T-helper 1 cell treated with Interleukin-12 subunit alpha and Interleukin-12 subunit beta and Interleukin-4 antibody, amounts not matched to agents 30 μg/mL and 1 μg/mL, for 36 hours (primary cell): ENCODE data around the gene FER.
"Not testable (repeated sequence)": the region's sequence is repeated elsewhere in the genome, so short reads cannot be mapped to it uniquely, and the experiment has no call there.

Experiments
- H3K27ac Mint-ChIP-seq: one replicate; pipeline ENCODE4 v1.8.0; 2021; ENCODE audit warnings: mild to moderate bottlenecking, mixed read lengths
- H3K27me3 Mint-ChIP-seq: one replicate; pipeline ENCODE4 v1.8.0; 2021; ENCODE audit warnings: low read depth, mixed read lengths
- H3K36me3 Mint-ChIP-seq: one replicate; pipeline ENCODE4 v1.8.0; 2021; ENCODE audit warnings: low read depth, mixed read lengths
- H3K4me1 Mint-ChIP-seq: one replicate; pipeline ENCODE4 v1.8.0; 2021; ENCODE audit warnings: low read depth, mixed read lengths
- H3K4me3 Mint-ChIP-seq: one replicate; pipeline ENCODE4 v1.8.0; 2021; ENCODE audit warnings: mild to moderate bottlenecking, moderate library complexity, mixed read lengths
- H3K9me3 Mint-ChIP-seq: one replicate; pipeline ENCODE4 v1.8.0; 2021; ENCODE audit warnings: mixed read lengths

Gene FER

GRCh38 chr5:109164001-109164400 lies 416.3 kb downstream of the FER start:
- Mint-ChIP-seq H3K9me3 (no peaks in the 10 kb centered on the region), H3K4me1 (no peaks in the 10 kb centered on the region), H3K36me3 (no peaks in the 10 kb centered on the region), H3K4me3 (no peak overlapping the region), H3K27ac (no peak overlapping the region), H3K27me3 (no peaks in the 10 kb centered on the region)

GRCh38 chr5:109167586-109167985 lies 419.9 kb downstream of the FER start:
- H3K36me3 Mint-ChIP-seq: no peaks in the 10 kb centered on the region
- no peak overlapping the region for H3K4me3 Mint-ChIP-seq
- H3K4me1 Mint-ChIP-seq: no peaks in the 10 kb centered on the region

DNA sequence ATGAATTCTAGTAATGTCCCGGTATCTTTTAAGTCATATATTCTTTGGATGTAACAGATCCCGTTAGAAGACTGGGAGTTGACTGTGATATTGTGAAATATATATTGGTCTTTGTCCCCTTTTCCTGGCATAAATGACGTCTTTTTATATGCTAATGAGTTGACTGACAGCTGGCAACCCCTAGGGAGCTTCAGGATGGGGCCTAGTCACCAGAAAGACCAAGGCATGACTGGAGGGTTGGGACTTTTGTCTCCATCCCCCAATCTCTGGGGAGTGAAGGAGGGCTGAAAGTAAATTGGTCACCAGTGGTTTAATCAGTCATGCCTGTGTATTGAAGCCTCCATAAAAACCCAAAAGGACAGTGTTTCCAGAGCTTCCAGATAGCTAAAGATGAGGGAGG lies 420.5 kb downstream of the FER start:
- H3K4me3 Mint-ChIP-seq: no peak overlapping the region
- H3K27ac Mint-ChIP-seq: no peak overlapping the region
- H3K27me3 Mint-ChIP-seq: no peaks in the 10 kb centered on the region

More at GRCh38 chr5:109167586-109167985, 419.9 kb downstream of the FER start:
- Mint-ChIP-seq H3K27ac (no peak overlapping the region), H3K27me3 (no peaks in the 10 kb centered on the region), H3K9me3 (no peaks in the 10 kb centered on the region)

GRCh38 chr5:109170629-109171350 lies 423.1 kb downstream of the FER start:
- Mint-ChIP-seq H3K4me1 (no peaks in the 10 kb centered on the region), H3K4me3 (no peak overlapping the region), H3K9me3 (no peaks in the 10 kb centered on the region), H3K36me3 (no peaks in the 10 kb centered on the region), H3K27me3 (no peaks in the 10 kb centered on the region), H3K27ac (no peak overlapping the region)

More for the DNA sequence above, 420.5 kb downstream of the FER start:
- H3K9me3 Mint-ChIP-seq: no peaks in the 10 kb centered on the region
- H3K4me1 Mint-ChIP-seq: no peaks in the 10 kb centered on the region
- no peaks in the 10 kb centered on the region for H3K36me3 Mint-ChIP-seq

DNA sequence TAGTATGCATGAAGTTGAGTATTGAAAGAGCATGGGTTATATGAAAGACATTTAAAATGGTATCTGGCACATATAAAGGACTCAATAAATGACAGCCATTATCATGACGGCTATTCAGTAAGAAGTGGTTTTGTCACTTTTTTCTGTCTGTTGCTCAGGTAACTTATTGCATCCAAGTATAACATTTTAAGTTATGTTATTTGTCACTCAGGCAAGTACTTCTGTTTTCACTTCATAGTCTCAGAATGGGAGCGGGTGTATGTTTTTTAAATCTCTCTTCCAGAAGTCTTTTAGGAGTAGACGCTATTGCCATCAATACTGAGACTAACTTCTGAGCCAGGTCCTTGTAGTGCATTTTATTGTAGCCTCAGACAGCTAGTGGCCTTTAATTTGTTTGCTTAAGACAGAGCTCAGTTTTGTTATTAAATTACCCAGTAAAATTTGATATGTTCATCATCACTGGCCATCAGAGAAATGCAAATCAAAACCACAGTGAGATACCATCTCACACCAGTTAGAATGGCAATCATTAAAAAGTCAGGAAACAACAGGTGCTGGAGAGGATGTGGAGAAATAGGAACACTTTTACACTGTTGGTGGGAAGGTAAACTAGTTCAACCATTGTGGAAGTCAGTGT lies 423.9 kb downstream of the FER start:
- not testable (repeated sequence) for H3K4me3 Mint-ChIP-seq, H3K9me3 Mint-ChIP-seq, H3K27me3 Mint-ChIP-seq, H3K27ac Mint-ChIP-seq, H3K4me1 Mint-ChIP-seq, H3K36me3 Mint-ChIP-seq

GRCh38 chr5:109173036-109173794 lies 425.5 kb downstream of the FER start:
- Mint-ChIP-seq H3K27ac (no peak overlapping the region), H3K9me3 (no peaks in the 10 kb centered on the region), H3K36me3 (no peaks in the 10 kb centered on the region), H3K27me3 (no peaks in the 10 kb centered on the region), H3K4me3 (no peak overlapping the region), H3K4me1 (no peaks in the 10 kb centered on the region)

- Mint-ChIP-seq H3K9me3 (no peaks in the 10 kb centered on the region), H3K4me3 (no peak overlapping the region), H3K27ac (no peak overlapping the region), H3K27me3 (no peaks in the 10 kb centered on the region), H3K4me1 (no peaks in the 10 kb centered on the region), H3K36me3 (no peaks in the 10 kb centered on the region)
Observed at GRCh38 chr5:109177227-109177626, 429.5 kb downstream of the FER start.

- no peaks in the 10 kb centered on the region for H3K4me1 Mint-ChIP-seq
- H3K9me3 Mint-ChIP-seq: no peaks in the 10 kb centered on the region
- H3K27ac Mint-ChIP-seq: no peak overlapping the region
- H3K27me3 Mint-ChIP-seq: no peaks in the 10 kb centered on the region
- no peaks in the 10 kb centered on the region for H3K36me3 Mint-ChIP-seq
- H3K4me3 Mint-ChIP-seq: no peak overlapping the region
Observed at GRCh38 chr5:109177782-109178181, 430.1 kb downstream of the FER start.

DNA sequence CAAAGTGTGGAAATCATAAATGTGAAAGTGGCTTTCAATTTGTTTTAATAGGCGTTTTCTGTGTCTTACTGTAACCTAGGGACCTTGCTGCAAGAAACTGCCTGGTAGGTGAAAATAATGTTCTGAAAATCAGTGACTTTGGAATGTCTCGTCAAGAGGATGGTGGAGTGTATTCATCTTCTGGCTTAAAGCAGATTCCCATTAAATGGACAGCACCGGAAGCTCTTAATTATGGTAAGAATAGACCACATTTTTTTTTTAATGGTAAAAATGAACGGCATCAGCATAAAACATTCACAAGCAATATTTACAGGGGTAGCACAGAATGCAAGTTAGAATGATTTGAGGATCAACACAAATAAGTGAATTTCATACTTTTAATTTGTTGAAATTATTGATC lies 433.0 kb downstream of the FER start:
- Mint-ChIP-seq H3K4me3 (no peak overlapping the region), H3K9me3 (no peaks in the 10 kb centered on the region), H3K4me1 (peaks cover 4% of the 10 kb centered on the region), H3K27ac (no peak overlapping the region), H3K36me3 (no peaks in the 10 kb centered on the region), H3K27me3 (no peaks in the 10 kb centered on the region)

GRCh38 chr5:109186759-109187158 lies 439.1 kb downstream of the FER start:
- Mint-ChIP-seq H3K27me3 (no peaks in the 10 kb centered on the region), H3K36me3 (no peaks in the 10 kb centered on the region), H3K4me3 (no peak overlapping the region), H3K4me1 (peaks cover 8% of the 10 kb centered on the region), H3K9me3 (no peaks in the 10 kb centered on the region), H3K27ac (no peak overlapping the region)

- Mint-ChIP-seq H3K4me3 (no peak overlapping the region), H3K36me3 (no peaks in the 10 kb centered on the region), H3K27me3 (no peaks in the 10 kb centered on the region), H3K9me3 (no peaks in the 10 kb centered on the region), H3K27ac (no peak overlapping the region), H3K4me1 (peaks cover 8% of the 10 kb centered on the region)
Observed at GRCh38 chr5:109191153-109191558, 443.5 kb downstream of the FER start.

- Mint-ChIP-seq H3K36me3 (no peaks in the 10 kb centered on the region), H3K9me3 (no peaks in the 10 kb centered on the region), H3K4me3 (no peak overlapping the region), H3K27ac (no peak overlapping the region), H3K4me1 (peaks cover 8% of the 10 kb centered on the region), H3K27me3 (no peaks in the 10 kb centered on the region)
Observed at GRCh38 chr5:109192027-109192426, 444.3 kb downstream of the FER start.

GRCh38 chr5:109192555-109193281 lies 445.0 kb downstream of the FER start:
- no peak overlapping the region for H3K27ac Mint-ChIP-seq
- peaks cover 8% of the 10 kb centered on the region for H3K4me1 Mint-ChIP-seq
- H3K9me3 Mint-ChIP-seq: no peaks in the 10 kb centered on the region
- no peaks in the 10 kb centered on the region for H3K27me3 Mint-ChIP-seq
- H3K36me3 Mint-ChIP-seq: no peaks in the 10 kb centered on the region
- H3K4me3 Mint-ChIP-seq: no peak overlapping the region

DNA sequence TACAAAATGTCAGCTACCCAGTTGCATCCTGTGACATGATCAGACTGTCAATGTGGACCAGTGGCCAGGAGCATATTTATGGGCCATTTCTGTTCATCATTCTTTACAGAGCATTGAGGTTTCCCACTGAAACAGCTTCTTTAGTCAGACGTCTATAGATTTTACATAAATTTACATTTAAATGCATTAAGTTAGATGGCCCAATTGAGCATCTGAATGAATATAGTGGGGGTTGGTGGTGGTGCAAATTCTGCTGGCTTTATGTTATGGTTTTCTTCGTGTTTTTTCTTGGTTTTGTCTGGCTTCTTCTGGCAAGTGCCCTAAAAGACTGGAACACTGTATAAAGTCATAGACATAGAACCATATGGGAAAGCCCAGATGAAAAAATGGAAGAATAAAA lies 448.0 kb downstream of the FER start:
- H3K27ac Mint-ChIP-seq: no peak overlapping the region
- no peak overlapping the region for H3K4me3 Mint-ChIP-seq
- H3K36me3 Mint-ChIP-seq: no peaks in the 10 kb centered on the region
- peaks cover 8% of the 10 kb centered on the region for H3K4me1 Mint-ChIP-seq
- peaks cover 5% of the 10 kb centered on the region for H3K27me3 Mint-ChIP-seq
- no peaks in the 10 kb centered on the region for H3K9me3 Mint-ChIP-seq
